Fibroblast of pulmonary artery (primary cell): ENCODE measurements around the gene FRAT2.
A peak's percentile ranks its signal among the peaks of the same experiment; 100 is the strongest.

Experiments used
- DNase-seq: peaks from one replicate; pipeline ENCODE4 v3.0.0-alpha.2; 2010; ENCODE audit warnings: low read depth
- H3K4me3 ChIP-seq: replicated peaks from 2 replicates; pipeline ENCODE4 v1.5.1; 2011; ENCODE audit warnings: low read depth, mild to moderate bottlenecking, control low read depth, low read length, moderate library complexity
- CTCF ChIP-seq: IDR thresholded peaks from 2 replicates; pipeline ENCODE4 v1.5.1; 2011; ENCODE audit warnings: mild to moderate bottlenecking, control low read depth, low read length, inconsistent platforms; ENCODE audit errors: missing control alignments

Gene FRAT2

GRCh38 chr10:97341416-97341815 is 6.9 kb upstream of the FRAT2 start:
- no peak for TF ChIP-seq CTCF
- DNase-seq, result no peak
- no peak overlapping the region for H3K4me3 ChIP-seq

GRCh38 chr10:97338041-97338440 is 3.5 kb upstream of the FRAT2 start:
- no peak overlapping the region for H3K4me3 ChIP-seq
- DNase-seq, result no peak
- TF ChIP-seq CTCF, result no peak

GRCh38 chr10:97336942-97337831 is 2.7 kb upstream of the FRAT2 start:
- TF ChIP-seq CTCF, result no peak
- no peak for DNase-seq
- no peak overlapping the region for H3K4me3 ChIP-seq

GRCh38 chr10:97336446-97336845 is 1.9 kb upstream of the FRAT2 start:
- TF ChIP-seq CTCF, result no peak
- no peak overlapping the region for H3K4me3 ChIP-seq
- no peak for DNase-seq

GRCh38 chr10:97336006-97336405 is 1.5 kb upstream of the FRAT2 start:
- H3K4me3 ChIP-seq, result no peak overlapping the region
- TF ChIP-seq CTCF, result no peak
- no peak for DNase-seq

- DNase-seq, result no peak
- peak overlapping the region; percentile 70 for H3K4me3 ChIP-seq
- TF ChIP-seq CTCF, result no peak
Observed at GRCh38 chr10:97335188-97335619, 675 bp upstream of the FRAT2 start.
